ENCODE results near the gene HSPB7. TPM values are rescaled to one million over a fixed set of nuclear protein-coding genes. Genes with fewer than 3 reads are reported as not detected.
"Not testable (repeated sequence)": the region's sequence is repeated elsewhere in the genome, so short reads cannot be mapped to it uniquely, and the experiment has no call there.

Gene HSPB7
- polyA plus RNA-seq, 1 experiment: 3.5 TPM

GRCh38 chr1:16061266-16061665 lies 43.4 kb upstream of the HSPB7 start:
- Histone ChIP-seq H3K9me3 (ENCODE audit: control insufficient read depth, insufficient read depth, low read length) (no peaks in the 10 kb centered on the region), H3K27me3 (ENCODE audit: control insufficient read depth, insufficient read depth, low read length) (peaks cover 7% of the 10 kb centered on the region), H3K4me3 (ENCODE audit: low read depth, low read length) (no peak overlapping the region), H3K27ac (ENCODE audit: low read depth, low read length) (no peak overlapping the region)
- CTCF ChIA-PET: interaction anchor here (1.1 to 1.5 kb wide), 2 partner anchors 12 to 22 kb away, joined by 3 to 6 read pairs; partner anchors contain the start of gene FAM131C
- POLR2A ChIA-PET: no interaction called here
- TF ChIP-seq CTCF (IDR thresholded peaks at IDR 0.05; ENCODE audit: low read depth, low read length): no peak
- DNase-seq (ENCODE audit: low read depth, low spot score): no peak

- CTCF ChIA-PET; H3K27ac ChIP-seq (ENCODE audit: low read depth, low read length): not testable (repeated sequence)
These were observed 40.7 kb upstream of the HSPB7 start for GRCh38 chr1:16058394-16059120.

GRCh38 chr1:16057314-16057915 lies 39.6 kb upstream of the HSPB7 start:
- POLR2A ChIA-PET: interaction anchor here (0.6 kb wide), 1 partner anchor 52 kb away, joined by 3 read pairs; no protein-coding TSS in a partner anchor
- CTCF ChIA-PET: interaction anchor here (0.6 to 1.0 kb wide), 4 partner anchors 21 to 48 kb away, joined by 3 to 5 read pairs (median 3); no protein-coding TSS in a partner anchor
- H3K27me3 ChIP-seq (ENCODE audit: control insufficient read depth, insufficient read depth, low read length); H3K4me3 ChIP-seq (ENCODE audit: low read depth, low read length); H3K9me3 ChIP-seq (ENCODE audit: control insufficient read depth, insufficient read depth, low read length); DNase-seq (ENCODE audit: low read depth, low spot score); H3K27ac ChIP-seq (ENCODE audit: low read depth, low read length): not testable (repeated sequence)

More at GRCh38 chr1:16058394-16059120, 40.7 kb upstream of the HSPB7 start:
- H3K9me3 ChIP-seq (ENCODE audit: control insufficient read depth, insufficient read depth, low read length); POLR2A ChIA-PET; H3K4me3 ChIP-seq (ENCODE audit: low read depth, low read length); DNase-seq (ENCODE audit: low read depth, low spot score); H3K27me3 ChIP-seq (ENCODE audit: control insufficient read depth, insufficient read depth, low read length): not testable (repeated sequence)

GRCh38 chr1:16056521-16056912 lies 38.7 kb upstream of the HSPB7 start:
- H3K4me3 ChIP-seq (ENCODE audit: low read depth, low read length); H3K9me3 ChIP-seq (ENCODE audit: control insufficient read depth, insufficient read depth, low read length); DNase-seq (ENCODE audit: low read depth, low spot score); H3K27ac ChIP-seq (ENCODE audit: low read depth, low read length): not testable (repeated sequence)
- POLR2A ChIA-PET: interaction anchor here (0.6 kb wide), 1 partner anchor 51 kb away, joined by 3 read pairs; no protein-coding TSS in a partner anchor
- peaks cover 10% of the 10 kb centered on the region for H3K27me3 ChIP-seq (ENCODE audit: control insufficient read depth, insufficient read depth, low read length)
- CTCF ChIA-PET: interaction anchor here (0.5 to 1.7 kb wide), 12 partner anchors 10 to 344 kb away, joined by 3 to 14 read pairs (median 4); partner anchors contain the start of gene HSPB7

GRCh38 chr1:16055613-16056520 lies 38.0 kb upstream of the HSPB7 start:
- peak; percentile 96 for TF ChIP-seq CTCF (IDR thresholded peaks at IDR 0.05; ENCODE audit: low read depth, low read length)
- H3K9me3 ChIP-seq (ENCODE audit: control insufficient read depth, insufficient read depth, low read length): no peaks in the 10 kb centered on the region
- DNase-seq (ENCODE audit: low read depth, low spot score): peak; percentile 15
- POLR2A ChIA-PET: no interaction called here
- no peak overlapping the region for H3K4me3 ChIP-seq (ENCODE audit: low read depth, low read length)
- H3K27ac ChIP-seq (ENCODE audit: low read depth, low read length): no peak overlapping the region
- CTCF ChIA-PET: interaction anchor here (0.5 to 1.7 kb wide), 18 partner anchors 8 to 344 kb away, joined by 3 to 14 read pairs (median 4); partner anchors contain the start of gene HSPB7
- H3K27me3 ChIP-seq (ENCODE audit: control insufficient read depth, insufficient read depth, low read length): peaks cover 10% of the 10 kb centered on the region

Measured in AG04450 (cell line).